Lung (tissue), 12 donors: ENCODE data around the gene NOC2L. TPM values are rescaled to one million over a fixed set of nuclear protein-coding genes. Genes with fewer than 3 reads are reported as not detected.

ENCODE experiments used
- ATAC-seq: fragments of 200-7000 bp; cut with Tn5 transposase; one replicate; pipeline ENCODE4 v1.9.1; 2020; ENCODE audit warnings: moderate number of reproducible peaks; ENCODE audit not compliant: insufficient read depth, low FRiP score
- DNase-seq, 3 donors: peaks; one replicate each; pipeline ENCODE4 v3.0.0-alpha.2; 2013 to 2017
- H3K27ac ChIP-seq, 2 donors: one replicate each; pipeline ENCODE4 v1.5.1; 2013; ENCODE audit warnings: mild to moderate bottlenecking in 2 of 2, moderate library complexity in 2 of 2, control low read depth in 1 of 2, inconsistent platforms in 1 of 2, low read depth in 1 of 2, low read length in 1 of 2
- H3K27me3 ChIP-seq, 3 donors: one replicate each; pipeline ENCODE4 v1.5.1; 2013; ENCODE audit warnings: low read length in 2 of 3; ENCODE audit not compliant: control insufficient read depth in 3 of 3, insufficient read depth in 3 of 3
- H3K36me3 ChIP-seq, 4 donors: one replicate each; pipeline ENCODE4 v1.5.1; 2013; ENCODE audit warnings: low read length in 4 of 4, mild to moderate bottlenecking in 1 of 4, moderate library complexity in 1 of 4; ENCODE audit not compliant: control insufficient read depth in 4 of 4, insufficient read depth in 4 of 4
- H3K4me1 ChIP-seq, 5 donors: one replicate each; pipeline ENCODE4 v1.5.1; 2013; ENCODE audit warnings: low read length in 5 of 5, mild to moderate bottlenecking in 2 of 5, moderate library complexity in 1 of 5; ENCODE audit not compliant: control insufficient read depth in 5 of 5, insufficient read depth in 5 of 5
- H3K4me3 ChIP-seq: one replicate; pipeline ENCODE4 v1.5.1; 2013; ENCODE audit warnings: mild to moderate bottlenecking, control low read depth, moderate library complexity
- H3K9ac ChIP-seq, 2 donors: one replicate each; pipeline ENCODE4 v1.5.1; 2013; ENCODE audit warnings: low read length in 2 of 2, control low read depth in 1 of 2; ENCODE audit not compliant: insufficient read depth in 1 of 2
- H3K9me3 ChIP-seq, 4 donors: one replicate each; pipeline ENCODE4 v1.5.1; 2013; ENCODE audit warnings: low read length in 3 of 4, mild to moderate bottlenecking in 1 of 4, moderate library complexity in 1 of 4; ENCODE audit not compliant: control insufficient read depth in 4 of 4, insufficient read depth in 3 of 4
- CTCF ChIP-seq: IDR thresholded peaks from 2 replicates; pipeline ENCODE4 v1.5.1; 2012; ENCODE audit warnings: mild to moderate bottlenecking; ENCODE audit errors: control extremely low read depth, extremely low read depth
- WGBS, 2 donors: extraction: QIAGEN DNeasy Blood & Tissue Kit; methylation state at CpG; one replicate each; pipeline ENCODE4 v1.1.7; 2013; 5-methylcytosine and 5-hydroxymethylcytosine counted together
- polyA plus RNA-seq, 2 donors: library from polyadenylated mRNA; stranded (reverse); fragments of 200-250 nt; gene quantifications; one replicate each; pipeline ENCODE4 v1.2.1, GENCODE V29; 2013
- total RNA-seq, 2 donors: library from RNA; depleted of rRNA in 1 of 2; stranded (reverse); fragments of >200 nt in 1 of 2; gene quantifications; one replicate each; pipeline ENCODE4 v1.2.1, GENCODE V29; 2014 to 2021
- donor health status: control.
- donor health status: control.
- donor health status: Bipolar disorder and iron deficiency.
- donor health status: healthy.
- donor health status: DM: yes; HTN: yes; CAD: no.

The NOC2L gene
- total and polyA plus RNA-seq, 4 donors = 39.0 to 86.6 (median 67.7) TPM

GRCh38 chr1:925561-926421 is 33.3 kb downstream of the NOC2L start:
- peaks cover 2 to 42% (median 19%) of the 10 kb centered on the region in 5 donors for H3K4me1 ChIP-seq
- no peak overlapping the region for H3K27ac ChIP-seq
- peaks cover 0 to 36% (median under 1%) of the 10 kb centered on the region in 4 donors for H3K36me3 ChIP-seq
- no peak overlapping the region for H3K4me3 ChIP-seq
- H3K9me3 ChIP-seq = no peaks in the 10 kb centered on the region
- no peak overlapping the region for H3K9ac ChIP-seq
- 6 to 9% methylated on average over 51 to 65 of the region's 65 CpGs for WGBS, 2 donors
- no peak for ATAC-seq
- H3K27me3 ChIP-seq = peaks cover 0 to 19% (median 7%) of the 10 kb centered on the region in 3 donors
- TF ChIP-seq CTCF = no peak
- DNase-seq = peak; percentile 67 to 79 (median 72)

- H3K36me3 ChIP-seq = peaks cover 0 to 28% (median 0%) of the 10 kb centered on the region in 4 donors
- 1% methylated on average over 73 to 118 of the region's 120 CpGs for WGBS, 2 donors
- no peak overlapping the region for H3K4me3 ChIP-seq
- no peak overlapping the region for H3K9ac ChIP-seq
- DNase-seq (peak in 2 of 3 donors; percentile 45 to 63), ATAC-seq (no peak)
- no peak for TF ChIP-seq CTCF
- H3K27me3 ChIP-seq = peaks cover 0 to 19% (median 7%) of the 10 kb centered on the region in 3 donors
- H3K4me1 ChIP-seq = peaks cover 2 to 51% (median 26%) of the 10 kb centered on the region in 5 donors
- H3K27ac ChIP-seq = no peak overlapping the region
- no peaks in the 10 kb centered on the region for H3K9me3 ChIP-seq
These were observed 34.1 kb downstream of the NOC2L start for GRCh38 chr1:924656-925560.

- no peak overlapping the region for H3K27ac ChIP-seq
These were observed 34.9 kb downstream of the NOC2L start for GRCh38 chr1:923991-924655.

More at GRCh38 chr1:923991-924655, 34.9 kb downstream of the NOC2L start:
- no peak for TF ChIP-seq CTCF
- WGBS, 2 donors = 0% methylated on average over 42 to 98 of the region's 98 CpGs
- DNase-seq (no peak), ATAC-seq (no peak)
- H3K9me3 ChIP-seq = no peaks in the 10 kb centered on the region
- H3K4me1 ChIP-seq = peaks cover 2 to 59% (median 26%) of the 10 kb centered on the region in 5 donors
- H3K4me3 ChIP-seq = no peak overlapping the region
- no peak overlapping the region for H3K9ac ChIP-seq
- H3K27me3 ChIP-seq = peaks cover 0 to 19% (median 7%) of the 10 kb centered on the region in 3 donors
- H3K36me3 ChIP-seq = peaks cover 0 to 24% (median 0%) of the 10 kb centered on the region in 4 donors
